Right lobe of liver (tissue), 4 donors: ENCODE results near the gene KATNBL1.
A peak's percentile ranks its signal among the peaks of the same experiment; 100 is the strongest.

Experiments
- CTCF ChIP-seq, 4 donors: fragments of 200-600 bp in 3 of 4; fragments of 450-650 bp in 1 of 4; IDR thresholded peaks; one replicate each; pipeline versions ENCODE4 v1.5.1 to v1.8.0; 2016 to 2022; ENCODE audit warnings: antibody characterized with exemption in 4 of 4, mild to moderate bottlenecking in 2 of 4
- POLR2A ChIP-seq: fragments of 450-650 bp; IDR thresholded peaks from one replicate; pipeline ENCODE4 v1.6.1; 2017; ENCODE audit warnings: antibody characterized with exemption, mild to moderate bottlenecking
- donor health status: DM: no; HTN: no; CAD: no.
- donor health status: DM: no; HTN: no; CAD: no.
- donor health status: DM: no; HTN: yes; CAD: no.

- TF ChIP-seq CTCF (IDR thresholded peaks at IDR 0.05) (peak; percentile 90 to 98 (median 94)), POLR2A (peak; percentile 98)
These were observed at the start of gene KATNBL1 for GRCh38 chr15:34209421-34210282.
